GOT3 (cell line): Measurements from ENCODE around the gene OSBP2.
"Not testable (repeated sequence)": the region's sequence is repeated elsewhere in the genome, so short reads cannot be mapped to it uniquely, and the experiment has no call there.

Source experiments
- DNase-seq: peaks from one replicate; lab custom pipeline; 2025; ENCODE audit warnings: mixed read lengths; lab: John Stamatoyannopoulos, UW

OSBP2 gene

DNA sequence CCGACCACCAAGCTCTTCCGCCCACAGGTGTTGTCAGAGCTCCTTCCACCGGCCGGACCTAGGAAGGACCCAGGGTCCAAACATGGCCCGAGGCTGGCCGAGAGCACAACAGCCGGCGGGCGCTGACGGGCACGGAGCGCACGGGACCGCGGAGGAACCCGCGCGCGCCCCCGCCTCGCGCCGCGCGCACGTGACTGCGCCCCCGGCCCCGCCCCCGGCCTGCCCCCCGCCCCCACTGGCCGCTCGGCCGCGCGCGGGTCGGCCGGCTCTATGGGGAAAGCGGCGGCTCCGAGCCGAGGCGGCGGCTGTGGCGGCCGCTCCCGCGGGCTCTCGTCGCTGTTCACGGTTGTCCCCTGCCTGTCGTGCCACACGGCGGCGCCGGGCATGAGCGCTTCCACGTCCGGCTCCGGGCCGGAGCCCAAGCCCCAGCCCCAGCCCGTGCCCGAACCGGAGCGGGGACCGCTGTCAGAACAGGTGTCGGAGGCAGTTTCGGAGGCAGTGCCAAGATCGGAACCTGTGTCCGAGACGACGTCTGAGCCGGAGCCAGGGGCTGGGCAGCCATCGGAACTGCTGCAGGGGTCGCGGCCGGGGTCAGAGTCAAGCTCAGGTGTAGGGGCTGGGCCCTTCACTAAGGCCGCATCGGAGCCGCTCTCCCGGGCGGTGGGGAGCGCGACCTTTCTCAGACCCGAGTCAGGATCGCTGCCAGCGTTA, at the start of gene OSBP2:
TSS of gene OSBP2 (plus strand) at position 235 of the 711 bp plus-strand sequence. CDS start at position 271, 36 bp downstream.
- no peak for DNase-seq

- DNase-seq = no peak
Observed at GRCh38 chr22:30646518-30647160, 48.0 kb upstream of the OSBP2 start.

DNA sequence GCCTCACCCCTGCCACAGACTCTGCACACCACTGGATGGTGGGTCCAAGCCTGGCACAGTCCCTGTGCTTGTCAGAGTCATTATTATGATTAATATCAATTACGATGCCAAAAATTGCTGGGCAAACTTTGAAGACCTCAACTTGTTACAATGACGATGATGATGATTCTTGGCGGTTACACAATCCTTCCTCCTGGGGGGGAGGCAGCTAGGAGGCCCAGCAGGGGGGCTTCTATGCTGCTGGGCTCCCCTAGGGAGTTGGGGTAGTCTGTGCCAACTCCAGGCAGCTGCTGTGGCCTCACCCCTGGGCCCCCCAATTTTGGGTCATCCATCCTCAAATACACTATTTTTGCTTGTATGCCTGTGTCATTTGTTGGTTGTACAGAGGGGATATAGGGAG, 47.1 kb upstream of the OSBP2 start:
- DNase-seq = no peak

- no peak for DNase-seq
Observed at GRCh38 chr22:30648825-30649224, 45.8 kb upstream of the OSBP2 start.

DNA sequence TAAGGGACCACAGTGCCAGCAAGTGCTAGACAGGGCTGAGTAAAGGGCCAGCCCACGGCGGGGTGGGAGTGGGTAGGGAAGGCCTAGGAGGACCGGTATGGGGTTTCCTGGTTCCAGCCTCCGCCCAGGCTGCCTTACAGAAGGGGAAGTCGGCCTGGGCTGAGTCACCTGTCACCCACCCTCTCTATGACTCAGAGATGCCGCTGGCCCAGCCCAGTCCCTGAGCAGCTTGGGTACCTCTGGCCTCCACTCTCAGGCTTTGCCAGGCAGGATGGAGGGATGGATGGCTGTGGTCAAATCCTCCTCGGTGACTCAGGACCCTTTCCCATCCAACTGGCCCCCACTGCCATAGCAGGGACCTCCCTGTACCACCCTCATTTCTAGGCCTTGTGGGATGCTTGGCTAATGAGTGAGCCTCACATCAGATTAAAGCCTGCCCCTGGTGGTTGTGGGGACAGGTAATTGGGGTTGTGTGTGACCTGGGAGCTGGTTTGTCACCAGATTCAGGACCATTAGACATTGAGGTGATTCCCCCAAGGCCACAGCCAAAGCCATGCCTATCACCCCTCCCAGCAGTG, 45.2 kb upstream of the OSBP2 start:
- DNase-seq = peak; percentile 27

DNA sequence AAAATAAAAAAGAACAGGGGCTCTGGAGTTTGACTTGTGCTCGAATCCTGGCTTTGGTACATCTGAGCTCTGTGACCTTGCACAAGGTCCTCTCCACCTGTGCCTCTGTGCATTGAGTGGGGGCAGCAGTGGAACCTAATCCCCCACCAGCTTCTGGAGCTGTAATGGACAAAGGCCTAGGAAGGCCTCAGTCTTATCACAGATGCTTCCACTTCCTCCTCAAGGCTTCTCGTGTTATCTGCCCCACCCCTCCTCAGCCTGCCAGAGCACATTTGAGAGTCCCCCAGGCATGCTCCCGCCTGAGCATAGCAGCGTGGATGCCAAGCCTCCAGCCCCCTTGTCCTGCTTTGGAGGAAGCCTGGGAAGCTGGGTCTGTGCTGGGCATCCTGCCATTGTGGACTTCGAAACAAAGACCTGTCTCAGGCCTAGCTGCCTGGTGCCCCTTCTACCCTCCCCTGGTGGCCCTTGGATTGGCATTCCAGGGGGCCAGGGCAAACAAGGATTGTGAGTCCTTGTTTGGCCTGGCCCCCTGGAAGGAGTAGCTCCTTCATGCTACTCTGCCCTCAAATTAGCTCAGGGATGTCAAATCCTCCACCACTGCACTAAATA, 44.1 kb upstream of the OSBP2 start:
- no peak for DNase-seq

DNA sequence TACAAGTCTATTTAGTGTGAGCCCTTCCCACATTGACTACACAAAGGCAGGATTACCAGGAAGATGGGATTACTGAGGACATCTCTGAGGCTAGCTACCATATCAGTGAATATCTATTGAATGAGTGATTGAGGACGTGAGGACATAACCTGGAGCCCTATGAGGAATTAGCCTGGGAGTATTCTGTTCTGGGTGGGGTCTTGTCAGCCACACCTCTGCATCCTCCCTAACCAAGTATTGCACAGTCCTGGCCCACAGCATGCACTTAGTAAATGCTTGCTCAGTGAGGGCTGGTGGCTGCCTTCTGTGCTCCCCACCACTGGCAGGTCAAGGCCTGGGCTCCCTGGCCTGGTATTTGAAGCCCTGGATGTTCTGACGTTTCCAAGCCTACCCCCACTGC, 41.8 kb upstream of the OSBP2 start:
- DNase-seq = no peak

DNA sequence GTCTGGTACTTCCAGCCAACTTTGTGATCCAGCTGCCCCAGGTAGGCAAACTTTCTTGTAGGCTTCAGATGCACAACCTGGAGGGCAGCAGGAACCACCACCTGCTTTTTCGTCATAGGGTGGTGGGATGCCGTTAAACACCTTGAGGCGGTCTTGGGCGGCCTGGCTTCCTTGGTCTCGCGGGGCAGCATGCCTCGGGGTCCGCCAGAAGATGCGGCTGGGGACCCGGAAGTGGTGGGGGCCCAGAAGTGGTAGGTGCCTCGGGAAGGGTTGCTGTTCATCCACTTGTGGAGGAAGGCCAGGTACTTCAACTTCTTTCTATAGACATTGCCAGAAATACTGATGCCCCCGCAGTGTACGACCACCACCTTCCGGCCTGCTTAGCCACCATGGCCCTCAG, 40.3 kb upstream of the OSBP2 start:
- DNase-seq = no peak

DNA sequence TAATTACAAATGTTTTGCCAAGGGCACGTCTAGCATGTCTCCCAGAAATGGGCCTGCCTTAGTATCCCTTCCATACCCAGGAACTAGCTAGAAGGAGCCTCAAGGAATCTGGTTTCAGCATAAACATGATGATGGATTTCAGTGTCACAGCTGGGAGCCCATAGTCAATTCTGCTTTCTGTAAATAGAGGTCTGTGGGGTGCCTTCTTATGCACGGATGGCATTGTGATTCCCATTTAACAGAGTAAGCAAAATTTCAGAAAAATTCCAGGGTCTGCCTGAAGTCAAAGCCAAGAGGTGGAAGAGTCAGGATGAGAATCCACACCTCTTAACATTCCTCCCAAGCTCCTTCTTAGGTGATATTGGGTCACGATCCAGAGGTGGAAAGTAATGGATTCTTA, 39.1 kb upstream of the OSBP2 start:
- no peak for DNase-seq

- DNase-seq = no peak
Observed at GRCh38 chr22:30662040-30662439, 32.6 kb upstream of the OSBP2 start.

DNA sequence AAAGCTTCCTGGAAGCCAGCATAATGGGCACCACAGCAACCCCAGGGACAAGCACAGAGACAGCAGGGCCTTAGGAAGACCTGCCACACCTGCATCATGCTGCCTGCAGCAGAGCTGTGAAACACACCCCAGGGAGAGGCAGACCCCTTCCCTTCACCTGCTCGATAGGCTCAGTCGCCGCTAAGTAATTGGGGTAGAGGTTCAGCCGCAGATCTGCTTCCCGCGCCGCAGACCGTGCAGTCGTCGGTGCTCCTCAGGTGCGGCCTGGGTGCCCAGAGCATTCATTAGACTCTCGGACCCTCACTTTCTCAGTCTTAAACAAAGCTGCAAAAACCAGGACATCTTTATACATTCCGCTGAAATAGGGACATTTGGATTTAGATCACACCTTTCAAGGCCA, 29.9 kb upstream of the OSBP2 start:
- DNase-seq = no peak

- no peak for DNase-seq
Observed at GRCh38 chr22:30665266-30665665, 29.4 kb upstream of the OSBP2 start.

DNA sequence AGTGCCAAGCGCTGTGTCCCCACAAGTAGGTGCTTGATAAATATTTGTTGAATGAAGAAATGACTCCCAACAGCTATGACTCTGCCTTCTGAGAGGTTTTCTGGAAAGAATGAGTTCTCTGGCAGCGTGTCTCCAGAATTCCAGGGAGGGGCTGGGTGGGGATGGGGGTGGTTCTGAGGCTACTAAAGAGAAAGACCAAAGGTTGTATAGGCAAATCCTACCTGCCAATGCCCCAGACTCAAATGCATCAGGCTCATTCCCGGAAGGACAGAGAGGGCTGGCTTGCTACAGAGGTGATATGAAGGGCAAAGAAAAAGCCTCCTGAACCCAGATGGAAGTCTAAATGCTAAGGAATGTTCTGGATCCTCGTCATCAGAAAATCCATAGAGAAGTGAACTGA, 28.9 kb upstream of the OSBP2 start:
- no peak for DNase-seq

DNA sequence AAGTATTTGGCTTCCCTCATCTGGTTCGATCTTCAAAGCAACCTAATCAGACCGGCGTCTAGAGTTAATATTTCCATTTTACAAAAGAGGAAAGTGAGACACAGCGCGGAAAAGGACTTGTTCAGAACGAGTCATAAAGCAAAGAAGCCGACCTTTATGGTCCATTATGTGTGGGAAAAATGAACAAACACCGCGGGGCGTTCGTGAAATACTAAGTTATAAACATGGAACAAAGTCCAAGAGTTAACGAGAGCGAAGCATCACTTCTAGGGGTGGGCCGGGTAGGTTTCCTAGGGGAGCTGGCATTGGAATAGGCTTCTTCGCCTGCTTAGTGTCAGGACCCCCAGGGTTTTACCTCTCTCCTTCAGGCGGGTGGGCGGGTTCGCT, 27.6 kb upstream of the OSBP2 start:
- DNase-seq = no peak

DNA sequence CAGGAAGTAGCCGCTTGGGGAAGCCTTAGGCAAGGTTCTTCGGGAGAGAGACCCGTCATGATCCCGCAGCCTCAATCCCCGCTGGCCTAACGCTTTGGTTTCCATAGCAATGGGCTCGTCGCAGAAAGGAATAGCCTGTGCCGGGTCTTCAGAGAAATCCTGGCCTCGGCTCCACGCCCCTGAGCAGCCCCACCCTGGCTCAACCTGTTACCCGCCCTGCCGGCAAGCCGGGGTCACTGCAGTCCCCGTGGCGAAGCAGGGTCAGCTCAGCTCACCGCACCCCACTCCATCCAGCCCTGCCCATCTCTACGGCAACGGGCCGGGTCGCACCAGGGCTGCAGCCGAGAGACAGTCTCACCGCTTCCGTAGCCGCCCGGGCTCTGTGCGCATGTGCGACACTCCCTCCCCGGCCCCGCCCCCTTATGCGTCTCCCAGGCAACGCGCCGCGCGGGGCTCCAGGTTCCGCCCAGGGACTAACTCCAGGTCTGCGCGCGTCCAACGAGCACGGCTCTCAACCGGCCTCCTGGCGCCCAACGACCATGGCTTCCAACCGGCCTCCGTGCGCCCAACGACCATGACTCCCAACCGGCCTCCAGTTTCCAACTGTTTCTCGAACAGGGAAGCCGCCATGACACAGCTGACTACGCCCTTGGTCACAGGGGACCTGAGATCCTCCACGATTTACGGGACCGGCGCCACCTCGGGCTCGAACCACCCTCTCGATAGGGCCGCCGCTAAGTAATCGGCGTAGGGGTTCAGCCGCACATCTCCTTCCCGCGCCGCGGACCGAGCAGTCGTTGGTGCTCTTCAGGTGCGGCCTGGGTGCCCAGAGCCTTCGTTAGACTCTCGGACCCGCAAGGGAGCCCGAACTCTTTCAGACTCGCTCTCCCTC, 26.9 kb upstream of the OSBP2 start, which contains the start of gene DUSP18:
TSS of gene DUSP18 (minus strand) at position 382 of the 892 bp plus-strand sequence. CDS start 3,872 bp downstream, outside the sequence.
- peak; percentile 74 for DNase-seq

GRCh38 chr22:30668386-30668710, 26.3 kb upstream of the OSBP2 start:
- DNase-seq = no peak

- DNase-seq = no peak
Observed at GRCh38 chr22:30671071-30671470, 23.6 kb upstream of the OSBP2 start.

DNA sequence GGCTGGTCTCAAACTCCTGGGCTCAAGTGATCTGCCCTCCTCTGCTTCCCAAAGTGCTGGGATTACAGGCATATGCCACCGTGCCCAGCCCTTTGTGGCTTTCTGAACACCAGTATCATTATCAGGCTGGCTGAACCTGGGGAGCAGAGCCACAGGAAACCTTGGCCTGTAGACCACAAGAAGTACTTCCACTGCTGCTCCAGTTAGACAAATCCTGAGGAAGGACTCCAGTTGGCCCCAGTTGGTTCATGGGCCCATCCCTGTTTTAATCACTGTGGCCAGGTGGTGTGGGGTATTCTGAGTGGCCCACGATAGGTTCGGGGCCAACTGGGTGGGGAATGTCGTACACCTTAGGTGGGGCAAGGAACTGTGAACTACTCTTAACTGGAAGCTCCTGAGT, 21.5 kb upstream of the OSBP2 start:
- no peak for DNase-seq

DNA sequence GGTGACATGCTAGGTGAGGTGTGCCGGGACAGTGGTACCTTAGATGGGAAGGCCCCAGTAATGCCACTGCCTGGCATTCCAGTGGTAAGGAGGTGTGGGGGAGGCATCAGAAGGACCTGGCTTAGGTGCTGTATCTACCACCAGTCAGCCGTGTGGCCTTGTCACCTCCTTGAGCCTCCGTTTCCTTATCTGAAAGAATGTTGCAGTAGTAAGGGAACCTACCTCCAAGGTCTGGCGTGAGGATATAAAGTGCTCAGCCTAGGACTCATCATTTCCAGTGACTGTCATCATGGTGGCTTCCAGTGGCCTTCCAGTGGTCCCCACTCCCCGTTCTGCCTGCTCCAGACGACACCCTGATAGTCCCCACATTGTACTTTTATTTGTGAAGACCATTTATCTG, 20.2 kb upstream of the OSBP2 start:
- no peak for DNase-seq

DNA sequence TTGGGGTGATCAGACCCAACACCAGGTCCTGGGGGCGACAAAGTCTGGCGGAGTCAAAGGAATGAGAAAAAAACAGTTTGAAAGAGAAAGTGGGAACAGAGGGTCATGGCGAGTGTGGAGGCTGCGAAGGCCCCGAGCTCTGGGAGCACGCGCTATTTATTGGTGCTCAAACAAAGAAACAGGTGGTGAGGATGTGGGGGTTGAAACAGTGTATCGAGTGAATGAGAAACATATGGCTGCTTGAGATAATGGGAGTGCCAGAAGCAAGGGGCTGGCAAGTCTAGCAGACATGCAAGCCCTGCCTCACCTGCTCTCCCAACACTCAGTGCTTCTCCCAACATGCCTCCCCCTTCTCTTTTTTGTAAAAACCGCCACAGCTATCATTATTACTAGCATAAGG, 19.2 kb upstream of the OSBP2 start:
- DNase-seq = no peak

DNA sequence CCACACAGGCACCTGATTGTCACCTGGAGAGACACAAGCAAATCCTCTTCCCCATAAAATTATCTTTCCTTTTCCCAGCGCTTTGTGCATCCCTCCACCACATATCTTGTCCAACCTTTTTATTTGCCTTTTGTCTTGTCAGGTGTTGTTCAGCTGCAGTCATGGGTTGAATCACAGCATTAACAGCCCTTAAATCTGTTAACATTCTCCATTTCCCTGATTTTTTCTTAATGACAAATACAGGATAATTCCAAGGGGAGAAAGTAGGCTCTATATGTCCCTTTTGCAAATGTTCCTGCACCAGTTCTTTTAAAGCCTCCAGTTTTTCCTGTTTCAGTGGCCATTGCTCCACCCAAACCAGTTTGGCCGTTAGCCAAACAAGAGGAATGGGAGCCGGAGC, 18.1 kb upstream of the OSBP2 start:
- DNase-seq = not testable (repeated sequence)
